ENCODE results near the gene ADCY3.

ADCY3 gene

GRCh38 chr2:24853046-24853445, 67.0 kb downstream of the ADCY3 start:
- Histone ChIP-seq H3K36me3 (ENCODE audit: insufficient read depth, low read length) (no peaks in the 10 kb centered on the region), H3K4me1 (ENCODE audit: insufficient read depth, low read length) (peaks cover 9% of the 10 kb centered on the region; the same call in 1 of the 2 replicates), H3K9ac (ENCODE audit: low read depth, low read length) (no peak overlapping the region), H3K9me3 (ENCODE audit: control insufficient read depth, insufficient read depth, low read length) (0 out of 2 replicates have a peak, but pooled peaks cover 2% of the 10 kb centered on the region)

GRCh38 chr2:24852431-24853020, 67.5 kb downstream of the ADCY3 start:
- H3K9ac ChIP-seq (ENCODE audit: low read depth, low read length) = no peak overlapping the region
- H3K36me3 ChIP-seq (ENCODE audit: insufficient read depth, low read length) = no peaks in the 10 kb centered on the region
- H3K9me3 ChIP-seq (ENCODE audit: control insufficient read depth, insufficient read depth, low read length) = 0 out of 2 replicates have a peak, but pooled peaks cover 2% of the 10 kb centered on the region
- peaks cover 9% of the 10 kb centered on the region; the same call in 1 of the 2 replicates for H3K4me1 ChIP-seq (ENCODE audit: insufficient read depth, low read length)

- Histone ChIP-seq H3K4me1 (ENCODE audit: insufficient read depth, low read length) (peaks cover 9% of the 10 kb centered on the region; the same call in 1 of the 2 replicates), H3K9me3 (ENCODE audit: control insufficient read depth, insufficient read depth, low read length) (0 out of 2 replicates have a peak, but pooled peaks cover 2% of the 10 kb centered on the region), H3K36me3 (ENCODE audit: insufficient read depth, low read length) (no peaks in the 10 kb centered on the region), H3K9ac (ENCODE audit: low read depth, low read length) (no peak overlapping the region)
Observed at GRCh38 chr2:24852026-24852425, 68.0 kb downstream of the ADCY3 start.

GRCh38 chr2:24850944-24851343, 69.1 kb downstream of the ADCY3 start:
- Histone ChIP-seq H3K9ac (ENCODE audit: low read depth, low read length) (no peak overlapping the region), H3K36me3 (ENCODE audit: insufficient read depth, low read length) (no peaks in the 10 kb centered on the region), H3K9me3 (ENCODE audit: control insufficient read depth, insufficient read depth, low read length) (0 out of 2 replicates have a peak, but pooled peaks cover 2% of the 10 kb centered on the region), H3K4me1 (ENCODE audit: insufficient read depth, low read length) (peaks cover 6% of the 10 kb centered on the region; the same call in 1 of the 2 replicates)

GRCh38 chr2:24845691-24846090, 74.3 kb downstream of the ADCY3 start:
- 0 out of 2 replicates have a peak, but pooled peaks cover 2% of the 10 kb centered on the region for H3K9me3 ChIP-seq (ENCODE audit: control insufficient read depth, insufficient read depth, low read length)
- no peaks in the 10 kb centered on the region; the same call in 1 of the 2 replicates for H3K4me1 ChIP-seq (ENCODE audit: insufficient read depth, low read length)
- H3K9ac ChIP-seq (ENCODE audit: low read depth, low read length) = no peak overlapping the region
- no peaks in the 10 kb centered on the region for H3K36me3 ChIP-seq (ENCODE audit: insufficient read depth, low read length)

DNA sequence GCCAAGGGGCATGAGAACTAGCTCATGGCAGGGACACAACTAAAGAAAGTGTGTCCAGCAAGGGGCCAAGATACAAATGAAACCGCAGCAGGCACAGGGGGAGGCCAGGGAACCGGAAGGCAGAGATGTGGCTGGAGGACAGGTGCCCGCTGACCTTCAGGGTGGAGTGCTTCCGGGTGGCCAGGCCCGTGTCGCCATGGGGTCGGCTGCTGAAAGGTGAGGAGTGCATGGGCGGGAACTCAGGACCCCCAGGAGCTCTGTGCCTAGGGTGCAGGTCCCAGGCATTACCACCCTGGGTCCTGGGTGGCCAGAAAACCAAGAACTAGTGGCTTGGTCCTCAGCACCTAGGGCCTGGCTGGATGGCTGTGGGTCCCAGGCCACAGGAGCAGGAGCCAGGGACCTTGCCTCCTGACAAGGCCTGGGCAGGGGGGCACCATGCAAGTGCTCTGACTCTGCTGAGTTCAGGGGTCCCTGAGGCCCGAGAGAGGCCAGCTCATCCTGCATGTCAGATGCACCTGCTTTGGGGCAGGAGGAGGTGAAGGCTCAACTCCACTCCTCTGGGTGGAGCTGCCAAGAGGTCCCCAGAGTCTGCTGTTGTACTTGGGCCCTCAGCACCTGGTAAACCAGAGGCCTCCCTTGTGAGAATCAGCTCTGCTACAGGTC, 75.9 kb downstream of the ADCY3 start:
- Histone ChIP-seq H3K4me1 (ENCODE audit: insufficient read depth, low read length) (peaks cover 5% of the 10 kb centered on the region; the same call in 1 of the 2 replicates), H3K9me3 (ENCODE audit: control insufficient read depth, insufficient read depth, low read length) (0 out of 2 replicates have a peak, but pooled peaks cover 2% of the 10 kb centered on the region), H3K9ac (ENCODE audit: low read depth, low read length) (no peak overlapping the region), H3K36me3 (ENCODE audit: insufficient read depth, low read length) (no peaks in the 10 kb centered on the region)

- no peaks in the 10 kb centered on the region for H3K9me3 ChIP-seq (ENCODE audit: control insufficient read depth, insufficient read depth, low read length)
- no peaks in the 10 kb centered on the region for H3K36me3 ChIP-seq (ENCODE audit: insufficient read depth, low read length)
Observed at GRCh38 chr2:24843330-24843860, 76.6 kb downstream of the ADCY3 start.

GRCh38 chr2:24842081-24843050, 77.7 kb downstream of the ADCY3 start:
- H3K4me1 ChIP-seq (ENCODE audit: insufficient read depth, low read length) = peaks cover 5% of the 10 kb centered on the region; the same call in 1 of the 2 replicates
- H3K9me3 ChIP-seq (ENCODE audit: control insufficient read depth, insufficient read depth, low read length) = no peaks in the 10 kb centered on the region
- H3K36me3 ChIP-seq (ENCODE audit: insufficient read depth, low read length) = no peaks in the 10 kb centered on the region
- no peak overlapping the region for H3K9ac ChIP-seq (ENCODE audit: low read depth, low read length)

More at GRCh38 chr2:24843330-24843860, 76.6 kb downstream of the ADCY3 start:
- Histone ChIP-seq H3K4me1 (ENCODE audit: insufficient read depth, low read length) (peaks cover 5% of the 10 kb centered on the region; the same call in 1 of the 2 replicates), H3K9ac (ENCODE audit: low read depth, low read length) (no peak overlapping the region)

GRCh38 chr2:24840962-24841945, 78.8 kb downstream of the ADCY3 start:
- H3K9ac ChIP-seq (ENCODE audit: low read depth, low read length) = no peak overlapping the region
- H3K9me3 ChIP-seq (ENCODE audit: control insufficient read depth, insufficient read depth, low read length) = no peaks in the 10 kb centered on the region
- peaks cover 5% of the 10 kb centered on the region; the same call in 1 of the 2 replicates for H3K4me1 ChIP-seq (ENCODE audit: insufficient read depth, low read length)
- no peaks in the 10 kb centered on the region for H3K36me3 ChIP-seq (ENCODE audit: insufficient read depth, low read length)

GRCh38 chr2:24840164-24840869, 79.7 kb downstream of the ADCY3 start:
- no peaks in the 10 kb centered on the region for H3K9me3 ChIP-seq (ENCODE audit: control insufficient read depth, insufficient read depth, low read length)
- no peaks in the 10 kb centered on the region for H3K36me3 ChIP-seq (ENCODE audit: insufficient read depth, low read length)
- H3K4me1 ChIP-seq (ENCODE audit: insufficient read depth, low read length) = peaks cover 5% of the 10 kb centered on the region; the same call in 1 of the 2 replicates
- no peak overlapping the region for H3K9ac ChIP-seq (ENCODE audit: low read depth, low read length)

GRCh38 chr2:24839729-24840128, 80.3 kb downstream of the ADCY3 start:
- H3K4me1 ChIP-seq (ENCODE audit: insufficient read depth, low read length) = peaks cover 5% of the 10 kb centered on the region; the same call in 1 of the 2 replicates
- no peak overlapping the region for H3K9ac ChIP-seq (ENCODE audit: low read depth, low read length)
- no peaks in the 10 kb centered on the region for H3K9me3 ChIP-seq (ENCODE audit: control insufficient read depth, insufficient read depth, low read length)
- peaks cover under 1% of the 10 kb centered on the region; the same call in 1 of the 2 replicates for H3K36me3 ChIP-seq (ENCODE audit: insufficient read depth, low read length)

DNA sequence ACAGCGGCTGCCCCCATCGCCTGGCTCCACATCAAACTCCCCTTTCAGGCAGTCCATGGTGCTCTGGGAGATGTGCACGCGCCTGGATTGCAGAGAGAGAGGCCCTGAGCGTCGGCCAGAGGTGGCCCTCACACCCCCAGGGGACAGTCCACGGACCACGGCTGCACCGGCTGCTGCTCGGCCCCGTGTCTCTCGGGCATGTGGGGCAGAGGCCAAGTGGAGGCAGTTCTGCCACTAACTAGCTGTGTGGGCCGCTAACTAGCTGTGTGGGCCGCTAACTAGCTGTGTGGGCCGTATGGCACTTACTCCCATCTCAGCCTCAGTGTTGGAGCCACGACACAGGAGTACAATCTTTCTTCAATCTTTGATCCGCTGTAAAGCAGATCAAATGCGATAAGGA, 81.5 kb downstream of the ADCY3 start:
- Histone ChIP-seq H3K9ac (ENCODE audit: low read depth, low read length) (no peak overlapping the region), H3K36me3 (ENCODE audit: insufficient read depth, low read length) (peaks cover 3% of the 10 kb centered on the region; the same call in 1 of the 2 replicates), H3K9me3 (ENCODE audit: control insufficient read depth, insufficient read depth, low read length) (no peaks in the 10 kb centered on the region), H3K4me1 (ENCODE audit: insufficient read depth, low read length) (peaks cover 5% of the 10 kb centered on the region; the same call in 1 of the 2 replicates)

Data from ES-I3 (cell line).